H1 (cell line): ENCODE measurements around the gene BBS9. TPM values are rescaled to one million over a fixed set of nuclear protein-coding genes. Genes with fewer than 3 reads are reported as not detected.

Source experiments
- CTCF ChIA-PET: fragments of 300-600 bp; sonication (Branson Sonifier 250); formaldehyde crosslinking; loops from one replicate; lab custom pipeline; 2021; ENCODE audit not compliant: partially characterized antibody; lab: Charles Lee
- POLR2A ChIA-PET: fragments of 300-600 bp; sonication (Branson Sonifier 250); formaldehyde crosslinking; loops from one replicate; lab custom pipeline; 2021; ENCODE audit warnings: inconsistent platforms; ENCODE audit not compliant: partially characterized antibody; lab: Charles Lee
- DNase-seq, 2 experiments: peaks; one replicate each; pipeline versions ENCODE4 v3.0.0 to v3.0.0-alpha.2; 2010 to 2022; ENCODE audit warnings: low spot score in 2 of 2, low read depth in 1 of 2, mixed read lengths in 1 of 2
- FAIRE-seq: peaks from 2 replicates; lab custom pipeline; 2011; peaks lifted over from hg19 to GRCh38; lab: Jason Lieb, UNC
- H2AFZ ChIP-seq: 2 replicates; pipeline ENCODE4 v1.8.1; 2012; ENCODE audit warnings: low read length, inconsistent platforms
- H2AK5ac ChIP-seq: 2 replicates; pipeline ENCODE4 v1.6.1; 2013; ENCODE audit warnings: low read depth, low read length
- H2BK120ac ChIP-seq: replicated peaks from 2 replicates; pipeline ENCODE3; 2013; ENCODE audit warnings: low read depth, low read length, inconsistent platforms
- H2BK12ac ChIP-seq: 2 replicates; pipeline ENCODE4 v1.6.1; 2013; ENCODE audit warnings: low read depth, low read length
- H2BK15ac ChIP-seq: 2 replicates; pipeline ENCODE4 v1.6.1; 2013; ENCODE audit warnings: low read length
- H2BK20ac ChIP-seq: 2 replicates; pipeline ENCODE4 v1.6.1; 2013; ENCODE audit warnings: low read length
- H2BK5ac ChIP-seq: 2 replicates; pipeline ENCODE4 v1.6.1; 2013; ENCODE audit warnings: low read depth, low read length
- H3K14ac ChIP-seq: 2 replicates; pipeline ENCODE4 v1.6.1; 2013; ENCODE audit warnings: inconsistent platforms; ENCODE audit not compliant: insufficient read length
- H3K18ac ChIP-seq: 2 replicates; pipeline ENCODE4 v1.6.1; 2013; ENCODE audit warnings: low read length; ENCODE audit errors: extremely low read depth
- H3K23ac ChIP-seq: 2 replicates; pipeline ENCODE4 v1.6.1; 2013; ENCODE audit warnings: inconsistent platforms; ENCODE audit not compliant: insufficient read length
- H3K23me2 ChIP-seq: 2 replicates; pipeline ENCODE4 v1.6.1; 2013; ENCODE audit warnings: low read depth, low read length
- H3K27ac ChIP-seq: 2 replicates; pipeline ENCODE4 v1.6.1; 2011; ENCODE audit warnings: low read depth, low read length, inconsistent platforms
- H3K27me3 ChIP-seq, 4 experiments: replicated peaks in 1 of 4; 1 replicate in 1 of 4; 2 replicates in 3 of 4; pipeline versions ENCODE4 v1.6.1 to v1.8.1; 2011 to 2013; ENCODE audit warnings: low read length in 3 of 4, mild to moderate bottlenecking in 3 of 4, inconsistent platforms in 2 of 4, mixed read lengths in 2 of 4, moderate library complexity in 1 of 4; ENCODE audit not compliant: control insufficient read depth in 3 of 4, insufficient read depth in 3 of 4; ENCODE audit errors: extremely low read depth in 1 of 4
- H3K36me3 ChIP-seq, 4 experiments: 2 replicates each; pipeline versions ENCODE4 v1.6.1 to v1.8.1; 2011 to 2013; ENCODE audit warnings: mild to moderate bottlenecking in 4 of 4, low read length in 3 of 4, moderate library complexity in 2 of 4, control low read depth in 1 of 4, inconsistent platforms in 1 of 4; ENCODE audit not compliant: insufficient read depth in 4 of 4, control insufficient read depth in 2 of 4
- H3K4ac ChIP-seq: replicated peaks from 2 replicates; pipeline ENCODE3; 2013; ENCODE audit warnings: low read length, low read depth, mixed read lengths, inconsistent platforms; ENCODE audit not compliant: insufficient read length
- H3K4me1 ChIP-seq, 4 experiments: replicated peaks in 1 of 4; 1 replicate in 1 of 4; 2 replicates in 3 of 4; pipeline versions ENCODE4 v1.6.1 to v1.8.1; 2011 to 2013; ENCODE audit warnings: low read length in 3 of 4, inconsistent platforms in 2 of 4, mixed read lengths in 1 of 4; ENCODE audit not compliant: insufficient read depth in 4 of 4, control insufficient read depth in 3 of 4
- H3K4me2 ChIP-seq, 2 experiments: 2 replicates each; pipeline versions ENCODE4 v1.6.1 to v1.8.1; 2011 to 2013; ENCODE audit warnings: low read depth in 2 of 2, low read length in 2 of 2, control low read depth in 1 of 2, inconsistent platforms in 1 of 2, mild to moderate bottlenecking in 1 of 2; ENCODE audit not compliant: insufficient read depth in 1 of 2
- H3K4me3 ChIP-seq, 4 experiments: fragments of 200-600, 300-600 bp in 1 of 4; sonication (generic), shearing (Covaris generic), sonication (Bioruptor Twin) in 1 of 4; 2 replicates each; pipeline versions ENCODE4 v1.5.1 to v1.8.1; 2011 to 2016; ENCODE audit warnings: low read length in 4 of 4, low read depth in 3 of 4, control low read depth in 2 of 4, inconsistent platforms in 2 of 4, mild to moderate bottlenecking in 2 of 4, mixed read lengths in 1 of 4, moderate library complexity in 1 of 4; ENCODE audit not compliant: insufficient read depth in 2 of 4; ENCODE audit errors: extremely low read depth in 1 of 4
- H3K56ac ChIP-seq: replicated peaks from 2 replicates; pipeline ENCODE3; 2013; ENCODE audit warnings: low read depth, mild to moderate bottlenecking, mixed read lengths, low read length, inconsistent platforms; ENCODE audit not compliant: insufficient read length
- H3K79me1 ChIP-seq: 2 replicates; pipeline ENCODE4 v1.6.1; 2013; ENCODE audit warnings: low read depth, low read length, control low read depth
- H3K79me2 ChIP-seq, 2 experiments: 2 replicates each; pipeline versions ENCODE4 v1.6.1 to v1.8.1; 2012 to 2013; ENCODE audit warnings: low read length in 2 of 2, mild to moderate bottlenecking in 2 of 2, inconsistent platforms in 1 of 2; ENCODE audit not compliant: insufficient read depth in 2 of 2, control insufficient read depth in 1 of 2
- H3K9ac ChIP-seq, 4 experiments: replicated peaks in 1 of 4; 1 replicate in 1 of 4; 2 replicates in 3 of 4; pipeline versions ENCODE4 v1.6.1 to v1.8.1; 2011 to 2013; ENCODE audit warnings: low read depth in 3 of 4, low read length in 3 of 4, control low read depth in 2 of 4, mild to moderate bottlenecking in 2 of 4, moderate library complexity in 2 of 4, inconsistent platforms in 1 of 4; ENCODE audit errors: extremely low read depth in 1 of 4
- H3K9me3 ChIP-seq, 2 experiments: 2 replicates each; pipeline versions ENCODE4 v1.6.1 to v1.8.1; 2012 to 2013; ENCODE audit warnings: mild to moderate bottlenecking in 2 of 2, moderate library complexity in 2 of 2, control low read depth in 1 of 2, inconsistent platforms in 1 of 2, low read depth in 1 of 2, low read length in 1 of 2, mixed read lengths in 1 of 2; ENCODE audit not compliant: insufficient read depth in 2 of 2
- H4K20me1 ChIP-seq, 2 experiments: replicated peaks in 1 of 2; 2 replicates each; pipeline versions ENCODE3 to v1.8.1; 2011 to 2013; ENCODE audit warnings: inconsistent platforms in 2 of 2, low read length in 2 of 2, mild to moderate bottlenecking in 1 of 2; ENCODE audit not compliant: insufficient read depth in 2 of 2, control insufficient read depth in 1 of 2
- H4K5ac ChIP-seq: 2 replicates; pipeline ENCODE4 v1.6.1; 2013; ENCODE audit warnings: low read length, low read depth, mixed read lengths, inconsistent platforms; ENCODE audit not compliant: insufficient read length
- H4K8ac ChIP-seq: 2 replicates; pipeline ENCODE4 v1.8.0; 2013; ENCODE audit warnings: mild to moderate bottlenecking, moderate library complexity, low read length, inconsistent platforms; ENCODE audit not compliant: insufficient read depth; ENCODE audit errors: extremely low read depth
- H4K91ac ChIP-seq: replicated peaks from 2 replicates; pipeline ENCODE3; 2013; ENCODE audit warnings: low read length, mixed read lengths, inconsistent platforms; ENCODE audit not compliant: insufficient read length
- ASH2L ChIP-seq: fragments of 200-600, 300-600 bp; sonication (generic); IDR thresholded peaks from one replicate; pipeline ENCODE4 v1.7.1; 2017; ENCODE audit warnings: low read length
- BCL11A ChIP-seq, 2 experiments: IDR thresholded peaks; one replicate each; pipeline ENCODE4 v1.6.1; 2011; ENCODE audit warnings: low read depth in 2 of 2, low read length in 2 of 2, mild to moderate bottlenecking in 2 of 2
- CEBPB ChIP-seq: IDR thresholded peaks from 2 replicates; pipeline ENCODE4 v1.6.1; 2012; ENCODE audit warnings: low read depth, low read length
- CHD2 ChIP-seq: IDR thresholded peaks from 2 replicates; pipeline ENCODE4 v1.6.1; 2012; ENCODE audit warnings: low read length, improper control_type of control experiment
- CTCF ChIP-seq, 3 experiments: IDR thresholded peaks; 1 replicate in 2 of 3; 2 replicates in 1 of 3; pipeline versions ENCODE4 v1.5.1 to v1.6.1; 2011; ENCODE audit warnings: low read length in 3 of 3, mild to moderate bottlenecking in 3 of 3, inconsistent platforms in 2 of 3, low read depth in 1 of 3, moderate library complexity in 1 of 3; ENCODE audit not compliant: insufficient read depth in 1 of 3; ENCODE audit errors: control extremely low read depth in 1 of 3
- EGR1 ChIP-seq: IDR thresholded peaks from 2 replicates; pipeline ENCODE4 v1.6.1; 2011; ENCODE audit warnings: low read depth, low read length, borderline replicate concordance
- GTF2F1 ChIP-seq: IDR thresholded peaks from 2 replicates; pipeline ENCODE4 v1.6.1; 2012; ENCODE audit warnings: low read depth, low read length, improper control_type of control experiment, borderline replicate concordance
- KDM1A ChIP-seq: fragments of 200-600, 300-600 bp; sonication (generic); IDR thresholded peaks from 2 replicates; pipeline ENCODE4 v1.7.1; 2016; ENCODE audit warnings: mild to moderate bottlenecking, low read length, borderline replicate concordance
- MAFK ChIP-seq: IDR thresholded peaks from 2 replicates; pipeline ENCODE4 v1.6.1; 2012; ENCODE audit warnings: low read depth, mild to moderate bottlenecking, improper control_type of control experiment, low read length
- POLR2A ChIP-seq, 2 experiments: IDR thresholded peaks; 1 replicate in 1 of 2; 2 replicates in 1 of 2; pipeline ENCODE4 v1.6.1; 2011; ENCODE audit warnings: low read depth in 2 of 2, low read length in 2 of 2, mild to moderate bottlenecking in 2 of 2; ENCODE audit errors: control extremely low read depth in 1 of 2
- RAD21 ChIP-seq, 2 experiments: IDR thresholded peaks in 1 of 2; conservative IDR thresholded peaks in 1 of 2; 2 replicates each; pipeline ENCODE4 v1.6.1; 2011; ENCODE audit warnings: low read depth in 2 of 2, low read length in 2 of 2, improper control_type of control experiment in 1 of 2, inconsistent platforms in 1 of 2, mild to moderate bottlenecking in 1 of 2, moderate library complexity in 1 of 2
- RXRA ChIP-seq: IDR thresholded peaks from 2 replicates; pipeline ENCODE4 v1.6.1; 2011; ENCODE audit warnings: low read depth, mild to moderate bottlenecking, low read length, moderate library complexity; ENCODE audit not compliant: insufficient read depth
- TEAD4 ChIP-seq: IDR thresholded peaks from 2 replicates; pipeline ENCODE4 v1.6.1; 2012; ENCODE audit warnings: low read depth, low read length, inconsistent platforms, mixed read lengths
- YY1 ChIP-seq: IDR thresholded peaks from 2 replicates; pipeline ENCODE4 v1.6.1; 2011; ENCODE audit warnings: low read depth, mild to moderate bottlenecking, low read length
- WGBS, 2 experiments: shearing (Covaris generic) in 1 of 2; methylation state at CpG; one replicate each; pipeline versions ENCODE4 v1.1.6 to v1.1.7; 2013 to 2015; ENCODE audit warnings: low lambda C conversion rate in 2 of 2, mixed read lengths in 2 of 2, inconsistent platforms in 1 of 2, low coverage in 1 of 2, missing lambda C conversion rate in 1 of 2; ENCODE audit not compliant: insufficient replicate concordance in 2 of 2, insufficient coverage in 1 of 2, insufficient read length in 1 of 2; ENCODE audit errors: extremely low coverage in 1 of 2, missing lambda C conversion rate in 1 of 2; 5-methylcytosine and 5-hydroxymethylcytosine counted together
- polyA plus RNA-seq, 7 experiments: library from polyadenylated mRNA; depleted of rRNA in 3 of 7; stranded (reverse) in 5 of 7; unstranded in 2 of 7; fragments of >200 nt in 5 of 7; fragments of 200-250 nt in 2 of 7; gene quantifications; 1 replicate in 5 of 7; 2 replicates in 1 of 7; 4 replicates in 1 of 7; pipeline versions ENCODE4 v1.2.1 to v1.2.3, GENCODE V29; 2011 to 2013; ENCODE audit warnings: missing spikeins in 2 of 7, mixed read lengths in 2 of 7
- total RNA-seq: library from RNA; stranded (reverse); fragmentation: NEBNext Ultra II Directional; extraction: Animal tissue kit (Norgen Biotek cat#: 25700); gene quantifications from 2 replicates; pipeline ENCODE4 v1.2.1, GENCODE V29; 2021

Gene BBS9
- total and polyA plus RNA-seq, 2 of the 8 experiments (the other 6 are each of a cell fraction or from before 2014, with no cell fraction given), result 22.3 to 37.0 TPM

GRCh38 chr7:33155811-33156210, 26.4 kb downstream of the BBS9 start:
- Histone ChIP-seq H3K4me2 (no peak overlapping the region), H3K36me3 (no peaks in the 10 kb centered on the region), H3K14ac (no peak overlapping the region), H2BK20ac (no peak overlapping the region), H3K27me3 (no peaks in the 10 kb centered on the region), H3K23me2 (no peaks in the 10 kb centered on the region), H3K4me1 (no peaks in the 10 kb centered on the region), H2BK120ac (no peak overlapping the region), H4K5ac (no peak overlapping the region), H2BK5ac (no peak overlapping the region), H4K91ac (no peak overlapping the region), H2BK12ac (no peak overlapping the region), H4K20me1 (no peaks in the 10 kb centered on the region), H4K8ac (no peak overlapping the region), H2AK5ac (no peak overlapping the region), H3K18ac (no peak overlapping the region), H3K23ac (no peak overlapping the region), H3K27ac (no peak overlapping the region), H3K79me2 (no peaks in the 10 kb centered on the region), H3K9me3 (no peaks in the 10 kb centered on the region), H3K79me1 (no peaks in the 10 kb centered on the region), H2AFZ (no peak overlapping the region), H3K9ac (no peak overlapping the region), H2BK15ac (no peak overlapping the region), H3K4me3 (no peak overlapping the region), H3K56ac (no peak overlapping the region), H3K4ac (no peak overlapping the region)
- POLR2A ChIA-PET, result no interaction called here
- FAIRE-seq (no peak), DNase-seq (no peak)
- 79% methylated on average over 2 of the region's 2 CpGs; no CpG with 5 or more reads in 1 of the 2 experiments for WGBS, 2 experiments
- CTCF ChIA-PET, result no interaction called here
- TF ChIP-seq EGR1 (no peak), BCL11A (IDR thresholded peaks at IDR 0.05; ENCODE audit: low read depth in 2 of 2, low read length in 2 of 2) (no peak), YY1 (no peak), CHD2 (no peak), RAD21 (IDR thresholded peaks at IDR 0.05 in 1 of 2, conservative IDR thresholded peaks at IDR 0.05 in 1 of 2; ENCODE audit: low read depth in 2 of 2, low read length in 2 of 2) (no peak), ASH2L (no peak), RXRA (no peak), POLR2A (IDR thresholded peaks at IDR 0.05; ENCODE audit: control extremely low read depth in 1 of 2, low read depth in 2 of 2, low read length in 2 of 2) (no peak), TEAD4 (no peak), KDM1A (no peak), GTF2F1 (no peak), CTCF (IDR thresholded peaks at IDR 0.05; ENCODE audit: control extremely low read depth in 1 of 3, insufficient read depth in 1 of 3, low read depth in 1 of 3, low read length in 3 of 3) (no peak), CEBPB (no peak), MAFK (no peak)
